ENCODE measurements around the gene QRSL1. TPM values are rescaled to one million over a fixed set of nuclear protein-coding genes. Genes with fewer than 3 reads are reported as not detected.

Gene QRSL1
- total and polyA plus RNA-seq, 9 of the 15 experiments (the other 6 are each of a cell fraction or from before 2014, with no cell fraction given), result 14.6 to 31.5 (median 23.0) TPM

DNA sequence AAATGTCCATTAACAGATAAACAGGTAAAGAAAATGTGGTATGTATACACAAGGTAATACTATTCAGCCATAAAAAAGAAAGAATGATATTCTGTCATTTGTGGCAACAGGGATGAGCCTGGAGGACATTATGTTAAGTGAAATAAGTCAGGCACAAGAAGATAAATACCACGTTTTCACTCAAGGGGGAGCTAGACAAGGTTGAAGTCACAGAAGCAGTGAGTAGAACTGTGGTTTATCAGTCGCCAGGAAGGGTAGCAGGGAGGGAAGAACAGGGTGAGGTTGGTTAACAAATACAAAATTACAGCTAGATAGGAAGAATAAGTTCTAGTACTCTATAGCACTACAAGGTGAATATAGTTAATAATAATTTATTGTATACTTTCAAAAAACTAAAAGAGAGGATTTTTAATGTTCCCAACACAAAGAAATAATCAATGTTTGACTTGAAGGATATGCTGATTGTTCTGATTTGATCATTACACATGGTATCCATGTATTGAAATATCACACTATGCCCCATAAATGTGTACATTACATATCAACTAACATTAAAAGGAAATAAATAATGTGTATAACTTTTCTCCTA is 21.2 kb upstream of the QRSL1 start (continued):
- no peak for TF ChIP-seq ZNF347 (CRISPR knock-in tag; IDR thresholded peaks at IDR 0.05; ENCODE audit: low read depth)
- TF ChIP-seq DACH1 (IDR thresholded peaks at IDR 0.05; ENCODE audit: partially characterized antibody), result no peak
- TF ChIP-seq KLF16 (IDR thresholded peaks at IDR 0.05), result no peak
- no peak for TF ChIP-seq BCL6 (CRISPR knock-in tag; IDR thresholded peaks at IDR 0.05)
- TF ChIP-seq, protein P1, sequence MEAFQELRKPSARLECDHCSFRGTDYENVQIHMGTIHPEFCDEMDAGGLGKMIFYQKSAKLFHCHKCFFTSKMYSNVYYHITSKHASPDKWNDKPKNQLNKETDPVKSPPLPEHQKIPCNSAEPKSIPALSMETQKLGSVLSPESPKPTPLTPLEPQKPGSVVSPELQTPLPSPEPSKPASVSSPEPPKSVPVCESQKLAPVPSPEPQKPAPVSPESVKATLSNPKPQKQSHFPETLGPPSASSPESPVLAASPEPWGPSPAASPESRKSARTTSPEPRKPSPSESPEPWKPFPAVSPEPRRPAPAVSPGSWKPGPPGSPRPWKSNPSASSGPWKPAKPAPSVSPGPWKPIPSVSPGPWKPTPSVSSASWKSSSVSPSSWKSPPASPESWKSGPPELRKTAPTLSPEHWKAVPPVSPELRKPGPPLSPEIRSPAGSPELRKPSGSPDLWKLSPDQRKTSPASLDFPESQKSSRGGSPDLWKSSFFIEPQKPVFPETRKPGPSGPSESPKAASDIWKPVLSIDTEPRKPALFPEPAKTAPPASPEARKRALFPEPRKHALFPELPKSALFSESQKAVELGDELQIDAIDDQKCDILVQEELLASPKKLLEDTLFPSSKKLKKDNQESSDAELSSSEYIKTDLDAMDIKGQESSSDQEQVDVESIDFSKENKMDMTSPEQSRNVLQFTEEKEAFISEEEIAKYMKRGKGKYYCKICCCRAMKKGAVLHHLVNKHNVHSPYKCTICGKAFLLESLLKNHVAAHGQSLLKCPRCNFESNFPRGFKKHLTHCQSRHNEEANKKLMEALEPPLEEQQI (IDR thresholded peaks at IDR 0.05), result 0 out of 2 replicates have a peak, but pooled peaks have one; percentile 26
- TF ChIP-seq, protein P2, sequence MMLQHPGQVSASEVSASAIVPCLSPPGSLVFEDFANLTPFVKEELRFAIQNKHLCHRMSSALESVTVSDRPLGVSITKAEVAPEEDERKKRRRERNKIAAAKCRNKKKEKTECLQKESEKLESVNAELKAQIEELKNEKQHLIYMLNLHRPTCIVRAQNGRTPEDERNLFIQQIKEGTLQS (IDR thresholded peaks at IDR 0.05), result no peak
- TF ChIP-seq, protein P2 (CRISPR knock-in tag; conservative IDR thresholded peaks at IDR 0.05), result no peak
- TF ChIP-seq, protein P3, sequence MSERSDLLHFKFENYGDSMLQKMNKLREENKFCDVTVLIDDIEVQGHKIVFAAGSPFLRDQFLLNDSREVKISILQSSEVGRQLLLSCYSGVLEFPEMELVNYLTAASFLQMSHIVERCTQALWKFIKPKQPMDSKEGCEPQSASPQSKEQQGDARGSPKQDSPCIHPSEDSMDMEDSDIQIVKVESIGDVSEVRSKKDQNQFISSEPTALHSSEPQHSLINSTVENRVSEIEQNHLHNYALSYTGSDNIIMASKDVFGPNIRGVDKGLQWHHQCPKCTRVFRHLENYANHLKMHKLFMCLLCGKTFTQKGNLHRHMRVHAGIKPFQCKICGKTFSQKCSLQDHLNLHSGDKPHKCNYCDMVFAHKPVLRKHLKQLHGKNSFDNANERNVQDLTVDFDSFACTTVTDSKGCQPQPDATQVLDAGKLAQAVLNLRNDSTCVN (CRISPR knock-in tag; IDR thresholded peaks at IDR 0.05), result no peak
- TF ChIP-seq SNRNP70 (optimal IDR thresholded peaks at IDR 0.05; ENCODE audit: low read depth, low read length), result no peak
- TF ChIP-seq, protein P4, sequence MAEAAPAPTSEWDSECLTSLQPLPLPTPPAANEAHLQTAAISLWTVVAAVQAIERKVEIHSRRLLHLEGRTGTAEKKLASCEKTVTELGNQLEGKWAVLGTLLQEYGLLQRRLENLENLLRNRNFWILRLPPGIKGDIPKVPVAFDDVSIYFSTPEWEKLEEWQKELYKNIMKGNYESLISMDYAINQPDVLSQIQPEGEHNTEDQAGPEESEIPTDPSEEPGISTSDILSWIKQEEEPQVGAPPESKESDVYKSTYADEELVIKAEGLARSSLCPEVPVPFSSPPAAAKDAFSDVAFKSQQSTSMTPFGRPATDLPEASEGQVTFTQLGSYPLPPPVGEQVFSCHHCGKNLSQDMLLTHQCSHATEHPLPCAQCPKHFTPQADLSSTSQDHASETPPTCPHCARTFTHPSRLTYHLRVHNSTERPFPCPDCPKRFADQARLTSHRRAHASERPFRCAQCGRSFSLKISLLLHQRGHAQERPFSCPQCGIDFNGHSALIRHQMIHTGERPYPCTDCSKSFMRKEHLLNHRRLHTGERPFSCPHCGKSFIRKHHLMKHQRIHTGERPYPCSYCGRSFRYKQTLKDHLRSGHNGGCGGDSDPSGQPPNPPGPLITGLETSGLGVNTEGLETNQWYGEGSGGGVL (CRISPR knock-in tag; IDR thresholded peaks at IDR 0.05), result no peak
- TF ChIP-seq, protein P5, sequence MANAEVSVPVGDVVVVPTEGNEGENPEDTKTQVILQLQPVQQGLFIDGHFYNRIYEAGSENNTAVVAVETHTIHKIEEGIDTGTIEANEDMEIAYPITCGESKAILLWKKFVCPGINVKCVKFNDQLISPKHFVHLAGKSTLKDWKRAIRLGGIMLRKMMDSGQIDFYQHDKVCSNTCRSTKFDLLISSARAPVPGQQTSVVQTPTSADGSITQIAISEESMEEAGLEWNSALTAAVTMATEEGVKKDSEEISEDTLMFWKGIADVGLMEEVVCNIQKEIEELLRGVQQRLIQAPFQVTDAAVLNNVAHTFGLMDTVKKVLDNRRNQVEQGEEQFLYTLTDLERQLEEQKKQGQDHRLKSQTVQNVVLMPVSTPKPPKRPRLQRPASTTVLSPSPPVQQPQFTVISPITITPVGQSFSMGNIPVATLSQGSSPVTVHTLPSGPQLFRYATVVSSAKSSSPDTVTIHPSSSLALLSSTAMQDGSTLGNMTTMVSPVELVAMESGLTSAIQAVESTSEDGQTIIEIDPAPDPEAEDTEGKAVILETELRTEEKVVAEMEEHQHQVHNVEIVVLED (CRISPR knock-in tag; IDR thresholded peaks at IDR 0.05), result no peak
- TF ChIP-seq IFI16 (CRISPR knock-in tag; IDR thresholded peaks at IDR 0.05), result no peak
- TF ChIP-seq, protein P6, sequence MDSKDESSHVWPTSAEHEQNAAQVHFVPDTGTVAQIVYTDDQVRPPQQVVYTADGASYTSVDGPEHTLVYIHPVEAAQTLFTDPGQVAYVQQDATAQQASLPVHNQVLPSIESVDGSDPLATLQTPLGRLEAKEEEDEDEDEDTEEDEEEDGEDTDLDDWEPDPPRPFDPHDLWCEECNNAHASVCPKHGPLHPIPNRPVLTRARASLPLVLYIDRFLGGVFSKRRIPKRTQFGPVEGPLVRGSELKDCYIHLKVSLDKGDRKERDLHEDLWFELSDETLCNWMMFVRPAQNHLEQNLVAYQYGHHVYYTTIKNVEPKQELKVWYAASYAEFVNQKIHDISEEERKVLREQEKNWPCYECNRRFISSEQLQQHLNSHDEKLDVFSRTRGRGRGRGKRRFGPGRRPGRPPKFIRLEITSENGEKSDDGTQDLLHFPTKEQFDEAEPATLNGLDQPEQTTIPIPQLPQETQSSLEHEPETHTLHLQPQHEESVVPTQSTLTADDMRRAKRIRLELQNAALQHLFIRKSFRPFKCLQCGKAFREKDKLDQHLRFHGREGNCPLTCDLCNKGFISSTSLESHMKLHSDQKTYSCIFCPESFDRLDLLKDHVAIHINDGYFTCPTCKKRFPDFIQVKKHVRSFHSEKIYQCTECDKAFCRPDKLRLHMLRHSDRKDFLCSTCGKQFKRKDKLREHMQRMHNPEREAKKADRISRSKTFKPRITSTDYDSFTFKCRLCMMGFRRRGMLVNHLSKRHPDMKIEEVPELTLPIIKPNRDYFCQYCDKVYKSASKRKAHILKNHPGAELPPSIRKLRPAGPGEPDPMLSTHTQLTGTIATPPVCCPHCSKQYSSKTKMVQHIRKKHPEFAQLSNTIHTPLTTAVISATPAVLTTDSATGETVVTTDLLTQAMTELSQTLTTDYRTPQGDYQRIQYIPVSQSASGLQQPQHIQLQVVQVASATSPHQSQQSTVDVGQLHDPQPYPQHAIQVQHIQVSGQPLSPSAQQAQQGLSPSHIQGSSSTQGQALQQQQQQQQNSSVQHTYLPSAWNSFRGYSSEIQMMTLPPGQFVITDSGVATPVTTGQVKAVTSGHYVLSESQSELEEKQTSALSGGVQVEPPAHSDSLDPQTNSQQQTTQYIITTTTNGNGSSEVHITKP (IDR thresholded peaks at IDR 0.05; ENCODE audit: partially characterized antibody), result no peak
- TF ChIP-seq NR2F6 (CRISPR knock-in tag; IDR thresholded peaks at IDR 0.05), result no peak

Measured in K562 (cell line).